HG02642 (cell line): ENCODE results near the gene GPRC5C.

Source experiments
- ATAC-seq: cut with Tn5 transposase; IDR thresholded peaks from one replicate; pipeline ENCODE4 v1.9.1; 2021; ENCODE audit warnings: mild to moderate bottlenecking; ENCODE audit not compliant: unreplicated experiment, poor library complexity

Gene GPRC5C

GRCh38 chr17:74493331-74493833, 61.5 kb downstream of the GPRC5C start:
- ATAC-seq: peak; percentile 54
